ENCODE data around the gene MCOLN3. TPM values are rescaled to one million over a fixed set of nuclear protein-coding genes. Genes with fewer than 3 reads are reported as not detected.
"Not testable (repeated sequence)": the region's sequence is repeated elsewhere in the genome, so short reads cannot be mapped to it uniquely, and the experiment has no call there.

MCOLN3 gene
- total and polyA plus RNA-seq, 11 donors, result 0.07 to 1.4 (median 0.35) TPM; not detected in 2

GRCh38 chr1:84995484-84996334 is 52.6 kb downstream of the MCOLN3 start:
- TF ChIP-seq POLR2A (IDR thresholded peaks at IDR 0.05) (no peak), CTCF (IDR thresholded peaks at IDR 0.05) (no peak)
- no peak for DNase-seq
- H3K9me3 ChIP-seq, result no peaks in the 10 kb centered on the region
- peak overlapping the region in 1 of 12 donors; percentile 69 for H3K4me3 ChIP-seq
- peaks cover 0 to 34% (median 7%) of the 10 kb centered on the region in 12 donors for H3K4me1 ChIP-seq
- H3K27ac ChIP-seq, result peak overlapping the region in 1 of 12 donors; percentile 45
- no peaks in the 10 kb centered on the region for H3K36me3 ChIP-seq
- no peak for ATAC-seq
- WGBS, 4 donors, result 78 to 84% (median 81%) methylated on average over 10 of the region's 10 CpGs
- peaks cover 0 to 43% (median 16%) of the 10 kb centered on the region in 9 donors for H3K27me3 ChIP-seq
- intact Hi-C loops (cut with DNase I), result no loop called here

GRCh38 chr1:84991097-84991920 is 57.0 kb downstream of the MCOLN3 start:
- TF ChIP-seq POLR2A (IDR thresholded peaks at IDR 0.05) (no peak), CTCF (IDR thresholded peaks at IDR 0.05) (no peak)
- Histone ChIP-seq H3K9me3 (no peaks in the 10 kb centered on the region), H3K4me3 (no peak overlapping the region), H3K36me3 (no peaks in the 10 kb centered on the region), H3K4me1 (peaks cover 0 to 12% (median 0%) of the 10 kb centered on the region in 12 donors), H3K27me3 (peaks cover 0 to 11% (median 0%) of the 10 kb centered on the region in 9 donors), H3K27ac (peak overlapping the region in 1 of 12 donors; percentile 25)
- ATAC-seq (no peak), DNase-seq (no peak)
- 67 to 74% (median 72%) methylated on average over 8 of the region's 8 CpGs for WGBS, 4 donors
- intact Hi-C loops (cut with DNase I), result no loop called here

GRCh38 chr1:84988588-84988987 is 59.7 kb downstream of the MCOLN3 start:
- ATAC-seq, result no peak
- intact Hi-C loops (cut with DNase I), result no loop called here
- H3K4me3 ChIP-seq, result no peak overlapping the region
- no peaks in the 10 kb centered on the region for H3K9me3 ChIP-seq
- H3K36me3 ChIP-seq, result no peaks in the 10 kb centered on the region
- WGBS, 4 donors, result 53 to 61% (median 56%) methylated on average over 2 of the region's 2 CpGs
- TF ChIP-seq CTCF (IDR thresholded peaks at IDR 0.05), result no peak
- TF ChIP-seq POLR2A (IDR thresholded peaks at IDR 0.05), result no peak
- DNase-seq, result no peak
- H3K4me1 ChIP-seq, result peaks cover 0 to 7% (median 0%) of the 10 kb centered on the region in 12 donors
- H3K27me3 ChIP-seq, result no peaks in the 10 kb centered on the region
- no peak overlapping the region for H3K27ac ChIP-seq

GRCh38 chr1:84986561-84986960 is 61.7 kb downstream of the MCOLN3 start:
- intact Hi-C loops (cut with DNase I); ATAC-seq; H3K9me3 ChIP-seq; H3K4me1 ChIP-seq; H3K4me3 ChIP-seq; H3K27me3 ChIP-seq; H3K27ac ChIP-seq; DNase-seq; H3K36me3 ChIP-seq: not testable (repeated sequence)
- 66 to 81% (median 77%) methylated on average over 3 of the region's 3 CpGs for WGBS, 4 donors

Measured in heart left ventricle (tissue), 16 donors.